Stimulated activated CD8-positive, alpha-beta memory T cell treated with anti-CD3 and anti-CD28 coated beads, Interleukin-7, amount 100 ng/mL, for 48 hours (primary cell): ENCODE data around the gene DQX1.
"Not testable (repeated sequence)": the region's sequence is repeated elsewhere in the genome, so short reads cannot be mapped to it uniquely, and the experiment has no call there.

ENCODE experiments used
- DNase-seq, 2 donors: peaks; one replicate each; pipeline ENCODE4 v3.0.0-alpha.2; 2020; ENCODE audit warnings: low read depth in 1 of 2; ENCODE audit errors: extremely low read depth in 1 of 2

DQX1 gene, protein sequence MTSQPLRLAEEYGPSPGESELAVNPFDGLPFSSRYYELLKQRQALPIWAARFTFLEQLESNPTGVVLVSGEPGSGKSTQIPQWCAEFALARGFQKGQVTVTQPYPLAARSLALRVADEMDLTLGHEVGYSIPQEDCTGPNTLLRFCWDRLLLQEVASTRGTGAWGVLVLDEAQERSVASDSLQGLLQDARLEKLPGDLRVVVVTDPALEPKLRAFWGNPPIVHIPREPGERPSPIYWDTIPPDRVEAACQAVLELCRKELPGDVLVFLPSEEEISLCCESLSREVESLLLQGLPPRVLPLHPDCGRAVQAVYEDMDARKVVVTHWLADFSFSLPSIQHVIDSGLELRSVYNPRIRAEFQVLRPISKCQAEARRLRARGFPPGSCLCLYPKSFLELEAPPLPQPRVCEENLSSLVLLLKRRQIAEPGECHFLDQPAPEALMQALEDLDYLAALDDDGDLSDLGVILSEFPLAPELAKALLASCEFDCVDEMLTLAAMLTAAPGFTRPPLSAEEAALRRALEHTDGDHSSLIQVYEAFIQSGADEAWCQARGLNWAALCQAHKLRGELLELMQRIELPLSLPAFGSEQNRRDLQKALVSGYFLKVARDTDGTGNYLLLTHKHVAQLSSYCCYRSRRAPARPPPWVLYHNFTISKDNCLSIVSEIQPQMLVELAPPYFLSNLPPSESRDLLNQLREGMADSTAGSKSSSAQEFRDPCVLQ

GRCh38 chr2:74525717-74526648 is at the start of gene DQX1:
Gene DQX1, minus strand, starts transcription at chr2:74526231. Its CDS starts 502 bp downstream, at chr2:74525729.
- no peak for DNase-seq

- no peak for DNase-seq
Observed at GRCh38 chr2:74575320-74575719, 49.3 kb upstream of the DQX1 start.

DNA sequence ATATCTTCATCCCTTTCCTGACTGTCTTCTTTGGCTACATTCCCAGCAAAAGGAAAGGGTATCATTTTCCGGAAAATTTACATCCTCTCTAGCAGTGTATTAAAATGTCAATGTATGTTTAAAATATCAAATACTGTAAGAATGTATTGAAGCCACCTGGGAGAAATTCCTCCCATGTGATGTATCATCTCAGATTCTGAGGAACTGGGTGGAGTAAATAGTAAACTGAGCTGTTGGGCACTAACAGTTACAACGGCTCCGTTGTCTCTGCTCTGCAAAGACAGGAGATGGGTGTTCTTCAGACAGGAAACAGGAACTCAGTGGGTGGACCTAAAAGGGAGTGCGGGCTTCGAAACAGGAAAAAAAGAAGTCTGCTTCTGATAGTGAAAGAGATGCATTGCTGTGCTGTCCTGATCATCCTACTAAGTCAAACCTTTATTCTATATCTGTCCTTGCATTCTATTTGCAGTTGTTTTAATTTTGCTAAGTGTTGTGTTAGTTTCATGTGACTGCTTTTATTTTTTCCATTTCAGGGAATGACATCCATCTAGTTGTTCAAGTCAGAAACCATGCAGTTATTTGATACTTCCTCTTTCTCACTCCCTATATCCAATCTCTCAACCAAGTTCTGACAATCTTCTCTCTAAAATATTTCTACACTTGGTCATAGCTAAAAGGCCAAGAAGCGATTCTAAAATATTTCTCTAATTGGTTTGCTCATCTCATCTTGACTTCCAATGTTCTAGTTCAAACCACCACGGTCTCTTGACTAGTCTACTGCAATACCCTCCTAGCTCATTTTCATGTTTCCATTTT is 47.9 kb upstream of the DQX1 start:
- no peak for DNase-seq

DNA sequence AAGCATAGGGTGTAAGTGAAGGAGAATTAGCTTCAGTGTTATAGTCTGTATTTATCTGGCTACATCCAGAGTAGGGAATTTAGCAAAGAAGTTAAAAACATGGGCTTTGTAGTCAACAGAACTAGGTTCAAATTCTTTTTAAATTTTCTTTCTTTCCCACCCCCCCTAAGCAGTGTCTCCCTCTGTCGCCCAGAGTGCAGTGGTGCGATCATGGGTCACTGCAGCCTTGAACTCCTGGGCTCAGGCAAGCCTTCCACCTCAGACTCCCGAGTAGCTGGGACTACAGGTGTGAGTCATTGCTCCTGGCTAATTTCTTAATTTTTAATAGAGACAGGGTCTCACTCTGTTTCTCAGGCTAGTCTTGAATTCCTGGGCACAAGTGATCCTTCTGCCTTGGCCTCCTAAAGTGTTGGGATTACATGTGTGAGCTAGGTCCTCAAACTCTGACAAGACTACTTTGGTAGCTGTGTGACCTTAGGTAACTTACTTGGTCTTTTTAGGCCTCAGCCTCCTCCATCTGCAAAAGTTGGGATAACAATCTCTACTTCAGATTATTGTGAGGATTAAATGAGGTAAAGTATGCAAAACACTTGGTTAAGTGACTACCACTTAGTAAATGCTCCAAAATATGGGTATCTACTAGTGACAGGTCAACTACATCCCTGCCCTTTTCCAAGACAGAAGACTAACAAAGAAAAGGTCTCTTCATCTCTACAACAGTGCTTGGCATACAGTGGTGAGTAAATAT is 46.3 kb upstream of the DQX1 start:
- DNase-seq, result no peak

GRCh38 chr2:74571058-74571457 is 45.0 kb upstream of the DQX1 start:
- DNase-seq, result no peak

DNA sequence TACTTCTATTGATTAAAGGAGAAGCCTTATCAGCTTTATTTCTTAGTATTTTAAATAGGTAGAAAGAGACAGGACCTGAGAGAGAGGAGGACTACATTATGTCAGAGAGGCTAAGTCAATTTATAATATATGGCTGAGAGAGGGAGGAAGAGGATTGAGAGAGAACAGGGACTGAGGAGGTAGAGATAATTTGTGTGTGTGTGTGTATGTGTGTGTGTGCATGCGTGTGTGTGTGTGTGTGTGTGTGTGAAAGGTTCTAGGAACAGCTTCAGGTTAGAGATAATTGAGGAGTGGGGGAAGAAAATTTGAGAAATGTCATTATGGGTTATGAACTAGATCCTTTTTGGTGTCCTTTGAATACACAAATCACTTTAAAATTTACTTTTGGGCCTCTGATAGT is 43.7 kb upstream of the DQX1 start:
- no peak for DNase-seq

DNA sequence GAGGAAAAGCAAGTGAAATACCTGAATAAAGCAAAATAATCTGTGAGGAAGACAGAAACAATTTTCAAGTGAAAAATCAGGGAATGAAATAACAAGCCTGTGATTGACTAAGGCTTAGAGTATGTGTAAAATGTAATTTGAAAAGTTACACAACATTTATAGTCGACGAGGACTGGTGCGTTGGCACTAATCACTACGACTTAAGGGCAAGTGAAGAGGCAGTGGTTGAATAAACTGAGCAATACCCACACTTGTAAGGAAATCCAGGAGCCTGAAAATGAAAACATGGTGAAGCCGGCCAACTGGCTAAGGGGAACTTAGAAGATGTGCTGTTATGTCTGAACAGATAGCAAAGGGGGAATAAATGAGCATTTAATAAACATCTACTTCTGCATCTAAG is 41.9 kb upstream of the DQX1 start:
- DNase-seq, result no peak

DNA sequence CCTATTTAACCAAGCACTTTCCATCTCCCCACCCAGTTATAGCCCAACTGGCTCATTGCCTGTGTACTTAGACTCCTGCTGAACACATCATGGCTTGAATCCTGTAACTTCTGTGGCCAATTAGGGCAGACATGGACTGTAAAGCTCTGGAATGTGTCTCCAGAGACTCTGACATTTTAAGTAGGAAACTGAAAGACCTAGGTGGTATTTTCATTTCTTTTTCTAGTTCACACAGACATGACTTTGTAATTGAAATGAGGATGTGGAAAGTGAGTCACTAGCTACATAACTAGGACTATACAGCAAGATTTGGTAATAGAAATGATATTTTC is 40.7 kb upstream of the DQX1 start:
- no peak for DNase-seq

GRCh38 chr2:74566076-74566753 is 40.2 kb upstream of the DQX1 start:
- DNase-seq, result no peak

DNA sequence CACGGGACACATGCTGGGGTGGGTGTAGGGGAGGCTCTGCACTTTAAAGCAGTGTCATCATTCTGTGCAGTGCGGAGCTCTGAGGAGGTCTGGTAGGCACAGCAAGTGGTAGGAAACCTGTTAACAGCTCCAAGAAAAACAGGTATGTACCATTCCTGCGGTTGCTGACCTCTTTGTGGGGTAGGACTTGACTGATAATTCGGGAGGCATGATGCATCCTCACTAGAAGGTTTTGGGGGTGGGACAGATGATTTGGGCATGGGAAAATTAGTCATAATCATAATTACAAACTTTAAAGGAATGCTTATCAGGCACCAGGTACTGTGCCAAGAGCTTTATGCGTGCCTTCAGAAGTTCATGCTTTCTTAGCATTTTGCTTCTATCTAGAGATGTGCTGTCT is 38.2 kb upstream of the DQX1 start:
- DNase-seq, result no peak

- no peak for DNase-seq
Observed at GRCh38 chr2:74562126-74562775, 36.2 kb upstream of the DQX1 start.

DNA sequence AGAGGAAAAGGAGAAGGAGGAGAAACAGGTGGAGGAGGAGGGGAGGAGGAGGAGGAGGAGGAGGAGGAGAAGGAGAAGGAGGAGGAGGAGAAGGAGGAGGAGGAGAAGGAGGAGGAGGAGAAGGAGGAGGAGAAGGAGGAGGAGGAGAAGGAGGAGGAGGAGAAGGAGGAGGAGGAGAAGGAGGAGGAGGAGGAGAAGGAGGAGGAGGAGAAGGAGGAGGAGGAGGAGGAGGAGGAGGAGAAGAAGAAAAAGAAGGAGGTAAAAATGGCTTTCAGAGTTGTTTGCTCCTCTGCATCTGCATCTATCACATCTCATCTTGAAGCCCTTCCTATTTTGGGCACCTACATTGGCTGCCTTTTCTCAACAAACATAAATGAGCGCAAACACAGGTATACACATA is 35.0 kb upstream of the DQX1 start:
- DNase-seq, result not testable (repeated sequence)

GRCh38 chr2:74560591-74560990 is 34.6 kb upstream of the DQX1 start:
- no peak for DNase-seq

DNA sequence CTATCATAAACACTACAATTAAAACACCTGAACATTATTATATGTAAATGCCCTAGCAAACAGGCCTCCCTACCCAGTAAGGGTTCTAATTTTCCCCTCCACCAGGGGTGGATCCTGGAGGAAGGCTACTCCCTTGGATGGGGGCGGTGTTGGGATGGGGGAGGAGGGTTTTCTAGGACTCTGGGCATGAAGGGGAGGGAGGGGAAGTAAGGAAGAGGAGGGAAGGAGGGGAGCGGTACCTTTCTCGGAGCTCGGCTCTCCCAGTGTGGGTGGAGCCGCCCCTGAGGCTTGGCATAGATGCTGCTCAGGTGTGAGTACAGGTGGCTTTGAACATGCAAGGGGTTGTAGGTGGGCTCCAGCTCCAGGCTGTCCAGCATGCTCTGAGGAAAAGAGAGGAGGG is 33.9 kb upstream of the DQX1 start:
- DNase-seq, result no peak

GRCh38 chr2:74558284-74559230 is 32.5 kb upstream of the DQX1 start:
- DNase-seq, result no peak

- no peak for DNase-seq
Observed at GRCh38 chr2:74556831-74557370, 30.9 kb upstream of the DQX1 start.

DNA sequence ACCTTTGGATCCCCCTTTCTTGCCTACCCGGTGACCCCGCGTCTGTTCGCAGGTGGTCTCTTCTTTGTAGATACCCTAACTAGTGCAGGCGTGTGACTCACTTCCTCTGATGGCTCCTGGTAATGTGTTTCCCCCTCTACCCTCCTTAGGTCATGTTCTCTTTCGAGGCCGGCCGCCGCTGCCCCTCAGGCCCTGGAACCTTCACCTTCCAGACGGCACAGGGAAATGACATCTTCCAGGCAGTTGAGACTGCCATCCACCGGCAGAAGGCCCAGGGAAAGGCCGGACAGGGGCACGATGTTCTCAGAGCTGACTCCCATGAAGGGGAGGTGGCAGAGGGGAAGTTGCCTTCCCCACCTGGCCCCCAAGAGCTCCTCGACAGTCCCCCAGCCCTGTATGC is 30.1 kb upstream of the DQX1 start:
- no peak for DNase-seq
